DOHH2 (cell line): ENCODE measurements around the gene PNMT.

Experiments used
- CTCF ChIP-seq: fragments of 200-600 bp; sonication (generic); IDR thresholded peaks from one replicate; pipeline ENCODE4 v1.5.1; 2014; ENCODE audit warnings: antibody characterized with exemption, mild to moderate bottlenecking, low read depth, low read length; ENCODE audit not compliant: poor library complexity, severe bottlenecking
- EZH2phosphoT487 ChIP-seq: fragments of 200-600 bp; sonication (generic); IDR thresholded peaks from 2 replicates; pipeline ENCODE4 v1.6.1; 2017; ENCODE audit warnings: borderline replicate concordance, mild to moderate bottlenecking, antibody characterized with exemption, low read length, moderate library complexity, mixed read lengths

GRCh38 chr17:39678340-39679116 lies 10.3 kb downstream of the PNMT start:
- TF ChIP-seq CTCF (no peak), EZH2phosphoT487 (no peak)
